Esophagus squamous epithelium (tissue), 4 donors: ENCODE measurements around the gene TMEFF2.

Experiments
- POLR2A ChIP-seq, 4 donors: fragments of 450-650 bp; IDR thresholded peaks; one replicate each; pipeline ENCODE4 v1.6.1; 2017; ENCODE audit warnings: antibody characterized with exemption in 4 of 4, mild to moderate bottlenecking in 4 of 4, moderate library complexity in 3 of 4
- TF ChIP-seq, protein P1 (sequence below), 6 experiments: fragments of 450-650 bp in 4 of 6; fragments of 200-600 bp in 2 of 6; sonication (generic) in 2 of 6; IDR thresholded peaks; one replicate each; pipeline ENCODE4 v1.5.1; 2016 to 2019; ENCODE audit warnings: antibody characterized with exemption in 6 of 6, mild to moderate bottlenecking in 4 of 6, moderate library complexity in 4 of 6

DNA sequence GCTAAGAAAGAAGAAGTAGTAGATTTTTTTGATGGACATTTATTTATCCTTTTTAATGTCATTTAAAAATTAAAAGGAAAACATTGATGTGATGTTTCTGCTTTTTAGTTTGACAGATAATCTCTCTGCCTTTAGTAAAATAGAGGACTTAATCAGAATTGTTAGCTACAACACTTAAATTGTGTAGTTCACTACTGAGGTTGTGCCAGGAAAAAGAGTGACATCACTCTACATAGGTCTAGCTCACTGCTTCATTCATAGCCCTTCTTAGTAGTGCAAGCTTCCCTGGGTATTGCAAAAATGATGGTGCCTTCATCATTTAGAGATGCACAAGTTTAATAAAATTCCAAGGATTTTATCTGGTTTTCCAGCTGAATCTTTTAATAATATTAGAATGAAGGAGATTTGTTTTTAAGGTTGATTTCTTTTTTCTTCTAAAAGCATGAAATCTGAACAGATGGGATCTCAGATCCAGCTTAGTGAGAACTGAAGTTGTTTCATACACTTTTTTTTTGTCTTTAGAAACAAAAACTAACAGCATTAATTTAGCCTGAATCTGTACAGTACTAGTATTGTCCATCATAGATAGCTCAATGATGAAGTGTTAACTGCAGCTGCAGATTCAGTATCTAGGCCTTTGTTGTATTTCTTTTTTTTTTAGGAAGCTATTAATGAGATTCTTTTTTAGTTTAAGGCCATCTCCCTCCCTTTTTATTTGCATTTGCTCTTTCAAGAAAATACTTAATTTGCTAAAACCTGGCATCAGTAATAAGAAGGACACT lies 20.6 kb upstream of the TMEFF2 start:
- TF ChIP-seq, protein P1, sequence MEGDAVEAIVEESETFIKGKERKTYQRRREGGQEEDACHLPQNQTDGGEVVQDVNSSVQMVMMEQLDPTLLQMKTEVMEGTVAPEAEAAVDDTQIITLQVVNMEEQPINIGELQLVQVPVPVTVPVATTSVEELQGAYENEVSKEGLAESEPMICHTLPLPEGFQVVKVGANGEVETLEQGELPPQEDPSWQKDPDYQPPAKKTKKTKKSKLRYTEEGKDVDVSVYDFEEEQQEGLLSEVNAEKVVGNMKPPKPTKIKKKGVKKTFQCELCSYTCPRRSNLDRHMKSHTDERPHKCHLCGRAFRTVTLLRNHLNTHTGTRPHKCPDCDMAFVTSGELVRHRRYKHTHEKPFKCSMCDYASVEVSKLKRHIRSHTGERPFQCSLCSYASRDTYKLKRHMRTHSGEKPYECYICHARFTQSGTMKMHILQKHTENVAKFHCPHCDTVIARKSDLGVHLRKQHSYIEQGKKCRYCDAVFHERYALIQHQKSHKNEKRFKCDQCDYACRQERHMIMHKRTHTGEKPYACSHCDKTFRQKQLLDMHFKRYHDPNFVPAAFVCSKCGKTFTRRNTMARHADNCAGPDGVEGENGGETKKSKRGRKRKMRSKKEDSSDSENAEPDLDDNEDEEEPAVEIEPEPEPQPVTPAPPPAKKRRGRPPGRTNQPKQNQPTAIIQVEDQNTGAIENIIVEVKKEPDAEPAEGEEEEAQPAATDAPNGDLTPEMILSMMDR (IDR thresholded peaks at IDR 0.05): no peak
- no peak for TF ChIP-seq POLR2A (IDR thresholded peaks at IDR 0.05)
